HG03280 (cell line): ENCODE data around the gene ZNF366.

Source experiments
- ATAC-seq: cut with Tn5 transposase; IDR thresholded peaks from one replicate; pipeline ENCODE4 v1.9.1; 2021; ENCODE audit warnings: mild to moderate bottlenecking, moderate library complexity; ENCODE audit not compliant: unreplicated experiment

ZNF366 gene

DNA sequence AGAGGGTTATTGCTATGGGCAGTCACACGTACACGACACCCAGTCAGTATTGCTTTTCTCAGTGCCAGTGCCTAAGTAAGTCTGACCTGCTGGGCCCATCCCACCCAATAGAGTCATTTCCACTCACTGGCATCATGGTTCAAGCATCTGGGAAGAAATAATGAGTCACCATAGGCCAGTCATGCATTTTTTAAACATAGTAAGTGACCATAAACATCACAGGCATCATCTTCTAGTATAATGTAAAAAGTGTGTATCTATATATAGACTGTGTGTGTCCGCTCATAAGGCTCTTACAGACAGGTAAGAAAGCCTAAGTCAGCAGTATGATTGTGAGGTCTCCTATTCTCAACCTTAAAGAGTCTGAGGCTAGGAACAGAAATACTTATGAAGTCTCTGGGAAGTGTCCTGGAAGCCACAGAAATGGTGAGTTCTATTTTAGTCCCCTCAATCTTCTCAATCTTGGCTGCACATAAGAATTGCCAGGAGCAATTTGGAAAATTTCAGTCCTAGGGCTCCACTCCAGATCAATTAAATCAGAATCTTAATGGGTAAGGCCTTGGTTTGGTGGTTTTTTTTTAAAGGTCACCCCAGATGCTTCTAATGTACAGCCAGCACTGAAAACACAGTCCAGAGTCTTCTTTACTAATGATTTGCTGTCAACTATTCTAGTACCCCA lies 65.2 kb downstream of the ZNF366 start:
- ATAC-seq: no peak

DNA sequence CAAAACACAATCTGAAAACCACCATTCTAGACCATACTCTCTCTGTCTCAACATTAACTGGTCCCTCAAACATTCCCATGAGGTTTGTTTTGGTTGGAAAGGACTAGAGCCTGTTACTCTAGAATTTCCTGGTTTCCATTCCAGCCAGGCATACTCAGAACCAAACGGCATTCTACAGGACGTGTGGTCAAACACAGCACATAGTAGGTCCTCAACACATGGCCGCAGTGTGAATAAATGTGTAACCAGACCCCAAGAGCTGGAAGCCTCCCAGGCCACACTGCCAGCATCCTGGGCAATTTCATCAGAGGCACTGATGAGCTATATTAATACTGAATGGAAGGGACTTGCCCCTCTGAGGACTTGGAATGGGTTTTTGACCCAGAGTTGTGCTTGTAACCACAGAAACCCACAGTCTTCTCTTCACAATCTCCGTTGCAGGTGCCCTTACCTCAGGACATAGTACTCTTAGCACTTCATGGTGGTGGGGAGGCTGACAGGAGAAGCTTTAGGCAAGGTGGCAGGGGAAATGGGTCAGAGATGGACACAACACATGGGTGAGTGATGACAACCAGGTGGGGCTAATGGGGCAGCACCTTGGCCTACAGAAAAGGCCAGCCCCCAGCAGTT lies 66.0 kb downstream of the ZNF366 start:
- no peak for ATAC-seq

DNA sequence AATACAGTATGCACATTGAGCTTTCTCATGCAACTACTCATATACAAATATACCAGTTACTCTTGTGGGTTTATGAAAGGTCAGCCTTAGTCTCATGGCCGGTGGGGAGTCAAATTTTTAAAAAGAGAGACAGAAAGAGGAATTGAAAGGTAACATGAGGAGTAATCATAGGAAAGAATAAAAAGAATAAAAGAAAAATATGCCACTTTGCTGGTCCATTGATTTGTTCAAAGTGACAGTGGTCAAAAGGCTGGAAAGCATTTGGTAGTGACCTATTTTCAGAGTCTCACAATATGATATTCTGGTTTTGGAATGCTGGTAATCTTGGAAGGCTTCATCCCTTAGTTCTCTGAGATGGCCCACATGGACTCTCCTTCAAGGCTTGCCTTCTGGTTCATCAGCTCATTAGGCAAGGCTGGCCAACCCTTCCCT lies 67.0 kb downstream of the ZNF366 start:
- ATAC-seq: no peak

DNA sequence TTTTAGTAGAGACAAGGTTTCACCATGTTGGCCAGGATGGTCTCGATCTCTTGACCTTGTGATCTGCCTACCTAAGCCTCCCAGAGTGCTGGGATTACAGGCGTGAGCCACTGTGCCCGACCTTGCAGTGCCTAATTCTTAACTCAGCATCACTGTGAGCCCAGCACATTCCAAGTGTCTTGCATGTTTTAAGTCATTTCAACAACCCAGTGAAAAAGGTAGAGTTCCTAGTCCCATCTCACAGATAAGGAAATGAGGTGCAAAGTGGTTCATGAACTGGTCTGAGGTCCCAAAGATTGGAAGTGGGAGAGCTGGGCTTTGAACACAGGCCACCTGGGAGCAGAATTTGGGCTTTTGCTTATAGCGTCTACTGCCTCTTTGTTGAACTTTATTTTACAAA lies 68.0 kb downstream of the ZNF366 start:
- no peak for ATAC-seq

DNA sequence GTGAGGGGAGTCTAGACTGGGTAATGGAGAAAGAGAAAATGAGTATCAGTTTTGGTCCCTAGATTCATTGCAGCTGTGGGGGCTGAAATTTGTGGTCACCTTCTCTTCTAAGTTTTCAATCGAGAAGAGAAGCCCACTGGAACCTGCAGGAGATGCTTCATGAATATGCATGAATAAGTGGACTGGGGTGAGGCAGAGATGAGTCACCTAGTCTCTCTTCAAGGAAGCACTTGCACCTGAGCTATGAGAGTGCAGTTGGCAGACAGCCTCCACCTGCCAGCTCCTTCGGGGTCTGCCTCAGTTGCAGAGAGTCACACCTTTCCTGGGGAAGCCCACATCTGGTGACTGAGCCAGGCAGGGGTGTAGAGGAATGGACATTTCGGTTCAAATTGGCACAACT lies 69.1 kb downstream of the ZNF366 start:
- ATAC-seq: no peak

DNA sequence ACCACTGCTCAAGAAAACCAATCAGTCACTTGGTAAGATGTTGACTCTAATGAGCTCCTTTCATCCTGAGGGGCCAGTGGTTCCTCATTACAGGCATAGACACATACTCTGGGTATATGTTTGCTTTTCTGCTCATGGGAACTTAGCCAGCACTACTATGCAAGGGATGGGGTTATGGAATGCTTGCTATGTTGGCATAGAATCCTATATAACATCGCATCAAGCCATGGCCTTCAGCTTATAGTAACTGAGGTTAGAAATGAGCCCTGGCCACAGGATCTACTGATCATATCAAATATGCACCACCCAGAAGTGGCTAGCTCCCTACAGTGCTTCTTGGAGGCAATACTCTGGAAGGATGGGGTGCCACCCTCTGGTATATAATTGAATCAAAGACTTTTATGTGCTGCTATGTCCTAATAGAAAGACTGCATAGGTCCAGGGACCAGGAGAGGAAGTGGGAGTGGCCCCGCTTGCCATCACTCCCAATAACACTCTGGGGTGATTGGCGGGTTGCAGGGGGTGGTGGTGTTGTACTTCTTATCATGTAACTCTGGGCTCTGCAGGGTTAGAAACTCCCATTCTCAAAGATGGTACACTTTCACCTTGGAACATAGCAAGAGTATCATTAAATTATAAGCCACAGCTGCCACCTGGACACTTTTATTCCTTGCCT lies 70.3 kb downstream of the ZNF366 start:
- ATAC-seq: no peak

DNA sequence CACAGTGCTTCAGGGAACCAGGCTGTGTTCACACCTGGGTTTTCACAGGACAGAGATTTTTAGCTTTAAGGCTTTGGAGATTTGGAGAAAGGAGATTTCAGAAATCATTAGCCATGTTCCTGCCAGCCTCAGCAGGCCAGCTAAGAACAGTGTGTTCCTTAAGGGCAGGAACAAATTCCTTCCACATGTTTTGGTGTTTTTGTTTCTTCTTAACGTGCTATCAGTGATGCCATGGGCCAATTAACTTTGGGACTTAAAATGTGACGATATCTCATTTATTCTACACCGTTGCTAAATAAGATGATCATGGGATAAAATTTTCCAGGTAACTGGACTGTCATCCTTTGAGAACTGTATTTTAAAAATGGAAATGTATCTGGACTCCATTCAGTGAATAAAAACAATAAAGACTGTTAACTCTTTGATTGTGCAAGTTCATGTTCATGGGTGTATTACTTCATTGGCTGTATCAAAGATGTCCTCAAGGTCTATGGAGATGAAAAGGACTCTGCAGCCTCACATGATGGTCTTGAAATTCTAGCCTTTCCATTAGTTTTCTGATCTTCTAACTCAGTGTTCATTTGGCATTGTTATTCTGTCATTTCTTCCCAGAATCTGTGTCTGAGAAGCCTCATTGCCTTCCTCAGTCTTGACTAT lies 72.3 kb downstream of the ZNF366 start:
- no peak for ATAC-seq

DNA sequence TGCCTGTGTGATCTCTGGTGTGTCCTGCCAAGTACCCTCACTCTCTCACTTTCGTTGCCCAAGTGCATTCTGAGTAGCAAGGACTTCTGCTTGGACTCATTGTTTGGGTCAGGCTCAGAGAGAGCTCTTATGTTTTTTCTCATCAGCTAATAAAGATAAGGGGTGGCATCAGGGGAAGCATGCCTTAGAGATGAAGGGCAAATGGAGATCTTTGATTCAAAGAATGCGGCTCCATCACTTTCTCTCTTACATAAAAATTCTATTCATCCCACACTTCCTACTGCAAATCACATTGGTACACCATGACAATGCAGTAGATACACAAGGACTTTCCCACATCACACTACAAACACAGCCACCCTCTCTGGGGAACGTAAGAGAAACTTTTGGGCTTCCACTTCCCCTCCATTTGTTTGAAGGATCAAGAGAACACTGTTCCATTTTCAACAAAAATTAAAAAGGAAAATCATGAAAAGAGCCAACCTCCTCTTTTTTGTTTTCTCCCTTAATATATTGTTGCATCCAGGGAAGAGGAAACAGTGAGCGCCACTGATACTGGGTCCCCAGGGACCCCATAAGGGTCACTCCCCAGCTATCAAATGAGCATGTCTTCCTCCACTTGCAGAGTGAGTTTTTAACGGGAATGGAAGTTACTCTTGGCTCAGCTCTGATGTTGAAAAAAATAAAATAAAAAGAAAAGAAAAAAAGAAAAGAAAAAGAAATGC lies 73.0 kb downstream of the ZNF366 start:
- ATAC-seq: no peak

DNA sequence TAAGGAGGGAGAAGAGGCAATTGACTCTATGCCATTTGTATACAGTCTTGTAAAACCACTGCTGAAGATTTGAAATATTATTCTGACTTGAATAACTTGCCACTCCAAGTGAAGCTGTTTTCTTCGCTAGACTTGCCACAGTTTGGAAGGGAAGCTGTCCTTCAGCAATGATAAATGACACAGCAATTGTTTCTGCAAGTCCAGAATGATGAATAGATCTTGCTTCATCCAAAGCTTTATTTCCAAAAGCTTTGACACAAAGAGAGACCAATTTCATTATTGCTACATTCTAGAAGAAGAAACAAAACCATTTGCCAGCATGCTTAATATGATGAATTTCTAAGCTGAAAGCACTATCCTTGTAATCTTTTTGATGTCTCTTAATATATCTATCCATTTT lies 73.7 kb downstream of the ZNF366 start:
- no peak for ATAC-seq

DNA sequence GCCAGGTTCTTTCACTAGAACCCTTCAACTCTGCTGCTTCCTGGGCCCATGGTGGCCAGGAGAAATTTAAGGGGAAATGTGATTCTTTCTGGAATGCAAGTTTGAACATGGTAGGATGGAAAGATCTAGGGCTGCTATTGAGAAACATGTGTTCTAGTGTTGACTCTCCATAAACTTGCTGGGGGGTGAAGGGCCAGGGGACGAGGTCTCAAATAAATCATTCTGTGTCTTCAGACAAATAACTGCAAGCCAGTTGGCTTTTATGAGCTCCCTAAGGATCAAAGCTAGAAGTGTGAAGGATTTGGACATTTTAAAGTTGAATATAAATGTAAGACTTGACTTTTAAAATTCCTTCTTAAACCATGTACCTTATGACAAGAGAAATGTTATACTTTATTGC lies 78.5 kb downstream of the ZNF366 start:
- ATAC-seq: no peak

DNA sequence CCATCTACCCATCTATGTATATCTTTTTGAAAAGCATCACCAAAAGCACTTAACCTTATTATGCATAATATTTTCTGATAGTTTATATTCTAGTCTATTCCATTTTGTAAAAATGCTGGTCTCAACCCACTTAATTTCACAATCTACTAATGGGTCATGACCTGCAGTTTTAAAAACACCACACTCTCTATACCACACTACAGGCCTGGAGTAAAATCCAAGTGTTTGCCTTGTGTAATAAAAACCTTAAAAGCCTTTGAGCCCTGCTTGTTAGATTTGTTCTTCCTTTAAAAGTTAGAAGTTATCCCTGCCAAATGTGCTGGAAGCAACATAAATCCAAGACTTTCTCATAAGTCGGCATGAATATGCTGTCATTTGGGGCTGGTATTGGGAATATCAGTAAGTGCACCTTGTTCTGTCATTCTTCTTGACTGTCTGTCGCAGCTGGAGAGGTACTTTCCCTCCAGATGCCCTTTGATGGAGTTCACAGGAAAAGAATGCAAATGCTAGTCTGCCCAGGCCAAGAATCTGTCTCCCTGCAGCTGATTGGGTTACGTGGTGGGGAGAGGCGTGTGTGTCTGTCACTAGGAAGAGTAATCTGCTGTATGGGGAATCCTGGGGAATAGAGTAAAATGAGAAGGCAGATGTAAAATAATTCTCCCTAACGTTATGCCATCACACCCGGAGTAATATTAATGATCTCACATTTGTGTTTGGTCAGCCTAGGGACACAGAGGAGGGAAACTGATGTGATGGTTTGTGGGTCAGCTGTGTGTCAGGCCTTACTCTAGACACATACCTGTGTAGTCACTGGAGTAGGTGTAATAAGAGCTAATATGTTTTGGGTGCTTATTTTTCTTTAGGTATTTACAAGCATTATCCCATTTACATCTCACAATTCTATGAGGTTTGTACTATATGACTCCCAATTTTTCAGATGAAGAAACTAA lies 79.4 kb downstream of the ZNF366 start:
- no peak for ATAC-seq

DNA sequence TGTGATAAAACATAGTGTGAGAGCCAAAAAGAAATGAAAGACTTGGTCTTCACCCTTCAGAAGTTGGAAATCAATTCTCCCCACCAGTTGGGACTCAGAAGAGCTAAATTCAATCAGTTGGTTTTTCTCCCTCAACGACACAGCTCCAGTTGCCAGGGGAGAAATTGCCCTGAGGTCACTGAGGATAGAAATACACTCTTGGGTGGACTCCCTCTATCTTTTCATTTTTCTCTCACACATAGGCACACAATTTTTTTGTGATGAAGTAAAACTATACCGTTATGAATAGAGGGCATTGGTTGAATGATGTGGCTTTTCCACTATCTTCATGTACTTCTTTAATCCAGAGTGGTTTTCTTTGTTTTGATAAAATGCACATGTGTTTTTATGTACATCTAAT lies 80.2 kb downstream of the ZNF366 start:
- no peak for ATAC-seq

DNA sequence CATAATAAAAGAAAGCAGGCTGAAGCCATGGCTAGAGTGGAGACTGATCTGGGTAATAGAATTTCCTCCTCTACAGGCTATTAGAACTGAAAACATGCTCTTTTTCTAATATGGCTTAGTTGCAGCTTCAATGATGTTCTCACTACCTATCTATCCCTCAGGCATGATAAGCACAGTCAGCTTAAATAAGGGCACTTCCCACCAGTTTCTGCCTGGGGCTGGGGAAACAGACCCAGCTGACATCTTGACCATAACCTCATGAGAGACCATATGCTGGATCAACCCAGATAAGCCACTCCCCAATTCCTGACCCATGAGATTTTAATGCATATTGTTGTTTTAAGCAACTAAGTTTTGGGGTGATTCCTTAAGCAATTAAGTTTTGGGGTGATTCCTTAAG lies 81.2 kb downstream of the ZNF366 start:
- no peak for ATAC-seq

DNA sequence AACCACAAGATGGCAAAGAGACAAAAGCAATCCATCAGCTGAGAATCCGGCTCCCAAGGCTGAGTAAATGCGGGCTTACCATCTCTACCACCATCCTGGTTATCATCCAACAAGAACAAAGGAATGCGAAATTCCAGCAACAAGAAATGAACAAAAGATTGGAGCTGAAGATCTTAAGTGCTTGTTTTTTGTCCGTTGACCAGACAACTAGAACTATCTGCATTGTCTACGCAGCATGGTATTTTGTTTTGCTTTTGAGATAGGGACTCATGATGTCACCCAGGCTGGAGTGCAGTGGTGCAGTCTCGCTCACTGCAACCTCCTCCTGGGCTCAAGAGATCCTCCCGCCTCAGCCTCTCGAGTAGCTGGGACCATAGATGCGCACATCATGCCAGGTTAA lies 88.9 kb downstream of the ZNF366 start:
- ATAC-seq: no peak

DNA sequence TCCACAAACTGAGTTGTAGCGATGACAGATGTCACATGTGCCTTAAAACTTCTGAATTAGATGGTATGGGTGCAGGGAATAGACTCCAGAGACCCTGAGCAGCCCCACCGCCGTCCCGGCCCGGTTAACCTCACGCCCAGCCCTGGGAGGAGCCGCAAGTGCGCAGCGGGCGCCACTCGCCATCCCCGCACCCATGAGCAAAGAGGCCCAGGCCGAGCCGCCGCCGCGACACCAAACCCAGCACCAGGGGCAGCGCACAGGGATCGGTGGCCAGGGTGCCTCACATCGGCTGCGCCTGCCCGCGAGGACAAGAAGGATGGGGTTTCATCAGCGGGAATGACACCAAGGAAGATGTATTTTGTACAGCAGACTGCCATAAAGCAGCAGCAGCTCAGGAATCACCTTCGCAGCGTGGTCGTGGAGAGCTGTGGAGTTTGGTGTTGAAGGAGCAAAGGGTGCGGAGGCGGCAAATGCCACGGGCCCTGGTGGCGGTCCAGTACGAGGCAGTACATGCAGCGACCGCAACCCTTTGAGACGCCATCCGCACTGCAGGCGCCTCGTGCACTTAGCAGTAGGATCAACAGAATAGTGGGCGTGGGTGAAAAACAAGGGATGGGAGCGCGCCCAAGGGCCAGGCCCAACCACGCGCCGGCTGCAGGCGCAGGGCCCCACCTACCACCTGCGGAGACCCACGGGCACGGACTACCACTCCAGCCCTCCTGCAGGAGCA lies 89.7 kb downstream of the ZNF366 start:
- ATAC-seq: no peak

DNA sequence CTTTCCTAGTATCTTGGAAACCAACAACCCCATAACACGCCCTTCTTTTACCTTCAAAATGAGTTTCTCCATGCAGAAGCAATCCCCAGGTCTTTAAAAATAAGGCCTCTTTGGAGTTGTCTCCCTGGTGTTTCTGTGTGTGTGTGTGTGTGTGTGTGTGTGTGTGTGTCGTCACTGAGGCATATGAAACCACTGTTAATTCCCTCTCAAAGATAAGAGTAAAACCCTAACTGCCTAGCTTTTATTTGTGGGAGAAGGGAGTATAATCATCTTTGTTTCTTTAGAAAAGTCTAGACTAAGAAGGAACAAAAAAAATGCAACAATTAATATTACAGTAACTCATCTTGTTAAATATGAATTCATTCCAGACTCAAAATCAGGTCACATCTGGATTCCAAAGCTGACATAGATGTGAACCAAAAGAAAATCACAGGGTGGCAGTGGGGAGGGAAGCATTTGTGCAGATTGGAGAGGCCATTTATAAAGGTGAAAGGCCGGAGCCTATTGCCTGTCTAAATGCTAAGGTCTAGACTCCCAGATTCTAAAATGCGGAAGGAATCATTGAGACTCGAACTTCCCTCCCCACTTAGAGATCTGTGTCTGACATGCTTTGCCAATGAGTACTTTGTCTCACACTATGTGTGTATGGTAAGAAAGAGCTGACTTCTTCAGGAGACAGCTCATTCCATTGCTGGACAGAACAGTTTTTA lies 91.4 kb downstream of the ZNF366 start:
- no peak for ATAC-seq

DNA sequence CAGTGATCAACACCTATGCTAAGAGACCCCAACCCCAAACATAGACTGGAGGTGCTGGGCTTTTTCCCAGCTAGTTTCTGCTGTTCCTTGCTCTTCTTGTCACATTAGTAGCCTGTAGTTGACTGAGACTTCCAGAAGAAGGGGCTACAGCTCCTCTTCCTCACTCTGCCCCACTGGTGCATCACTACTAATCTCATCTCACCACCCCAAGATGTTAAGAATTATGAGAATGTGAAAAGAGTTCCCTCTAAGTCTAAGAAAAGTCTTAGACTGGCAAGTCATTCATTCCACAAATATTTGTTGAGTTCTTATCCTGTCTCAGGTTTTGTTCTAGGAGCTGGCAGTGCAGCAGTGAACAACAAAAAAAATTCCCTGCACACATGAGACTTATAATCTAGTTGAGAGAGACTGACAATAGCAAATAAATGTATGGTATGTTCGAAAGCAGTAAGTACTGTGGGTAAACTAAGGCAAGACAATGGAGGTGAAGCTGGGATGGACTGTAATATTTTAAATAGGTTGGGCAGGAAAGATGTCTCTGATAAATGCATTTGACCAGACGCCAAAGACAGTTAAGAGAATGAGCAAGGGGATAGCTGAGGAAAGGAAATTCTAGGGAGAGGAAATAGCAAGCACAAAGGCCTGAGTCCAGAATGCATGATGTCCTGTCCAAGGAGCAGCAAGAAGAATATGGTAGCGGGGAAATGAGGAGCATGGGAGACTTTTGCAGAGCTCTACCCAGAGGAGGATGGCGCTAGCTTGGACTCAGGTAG lies 94.7 kb downstream of the ZNF366 start:
- no peak for ATAC-seq

DNA sequence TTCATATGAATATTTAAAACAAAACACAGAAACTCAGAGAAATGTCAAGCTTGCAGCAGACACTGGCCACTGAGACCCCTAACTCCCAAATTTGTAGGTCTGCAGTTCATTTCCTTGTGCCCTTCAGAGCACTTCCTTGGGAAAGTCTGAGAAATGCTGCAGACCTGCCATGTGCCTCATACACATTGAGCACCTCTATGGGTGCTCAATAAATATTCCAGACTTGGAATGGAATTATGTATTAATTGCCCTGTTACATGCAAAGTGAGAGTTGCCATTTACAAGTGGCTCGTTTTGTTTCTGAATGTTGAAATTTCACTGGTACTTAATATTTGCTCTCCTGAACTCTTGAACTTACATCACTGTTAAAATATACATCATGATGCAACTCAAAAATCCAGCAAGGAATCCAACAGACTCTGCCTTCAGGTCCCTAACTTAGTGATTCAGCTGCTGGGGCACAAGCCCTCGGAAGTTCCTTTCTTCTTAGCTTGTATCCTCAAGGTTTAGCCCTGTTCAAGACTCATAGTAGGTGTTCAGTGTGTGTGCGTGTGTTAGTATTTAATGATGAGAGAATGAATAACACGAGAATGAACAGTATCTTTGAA lies 96.4 kb downstream of the ZNF366 start:
- no peak for ATAC-seq
